Smooth muscle cell (in vitro differentiated cells): Measurements from ENCODE around the gene ZNF319. TPM values are rescaled to one million over a fixed set of nuclear protein-coding genes. Genes with fewer than 3 reads are reported as not detected.

Source experiments
- DNase-seq: peaks from one replicate; lab custom pipeline; 2025; ENCODE audit not compliant: unreplicated experiment; lab: John Stamatoyannopoulos, UW
- H2AFZ ChIP-seq: fragments of 200-600 bp; sonication (generic); 2 replicates; pipeline ENCODE4 v1.6.0; 2016; ENCODE audit warnings: antibody characterized with exemption, low read depth, mild to moderate bottlenecking
- H3F3A ChIP-seq: fragments of 200-600 bp; sonication (generic); 2 replicates; pipeline ENCODE4 v1.6.0; 2017; ENCODE audit warnings: antibody characterized with exemption, low read depth
- H3K27ac ChIP-seq: fragments of 200-600 bp; sonication (generic); 2 replicates; pipeline ENCODE4 v1.5.1; 2016; ENCODE audit warnings: low read depth, mild to moderate bottlenecking
- H3K27me3 ChIP-seq: fragments of 200-600 bp; sonication (generic); 2 replicates; pipeline ENCODE4 v1.6.1; 2016; ENCODE audit warnings: low read depth, mild to moderate bottlenecking
- H3K36me3 ChIP-seq: fragments of 200-600 bp; sonication (generic); 2 replicates; pipeline ENCODE4 v1.5.1; 2016; ENCODE audit warnings: low read depth
- H3K4me1 ChIP-seq: fragments of 200-600 bp; sonication (generic); 2 replicates; pipeline ENCODE4 v1.5.1; 2016; ENCODE audit warnings: low read depth
- H3K4me2 ChIP-seq: fragments of 200-600 bp; sonication (generic); 2 replicates; pipeline ENCODE4 v1.6.0; 2016; ENCODE audit warnings: mild to moderate bottlenecking
- H3K4me3 ChIP-seq: fragments of 200-600 bp; sonication (generic); 2 replicates; pipeline ENCODE4 v1.5.1; 2016; ENCODE audit warnings: mild to moderate bottlenecking
- H3K79me2 ChIP-seq: fragments of 200-600 bp; sonication (generic); 2 replicates; pipeline ENCODE4 v1.6.0; 2016; ENCODE audit warnings: low read depth, mild to moderate bottlenecking
- H3K9ac ChIP-seq: fragments of 200-600 bp; sonication (generic); 2 replicates; pipeline ENCODE4 v1.6.0; 2016; ENCODE audit warnings: low read depth
- H3K9me3 ChIP-seq: fragments of 200-600 bp; sonication (generic); replicated peaks from 2 replicates; pipeline ENCODE4 v1.5.1; 2016; ENCODE audit warnings: low read depth
- H4K20me1 ChIP-seq: fragments of 200-600 bp; sonication (generic); 2 replicates; pipeline ENCODE4 v1.6.0; 2016; ENCODE audit warnings: low read depth
- CTCF ChIP-seq: fragments of 200-600 bp; sonication (generic); IDR thresholded peaks from 2 replicates; pipeline ENCODE4 v1.5.1; 2017; ENCODE audit warnings: borderline replicate concordance, mild to moderate bottlenecking, antibody characterized with exemption; ENCODE audit not compliant: insufficient read depth, poor library complexity, severe bottlenecking
- WGBS: methylation state at CpG from one replicate; pipeline ENCODE4 v1.1.7; 2016; ENCODE audit warnings: low lambda C conversion rate; 5-methylcytosine and 5-hydroxymethylcytosine counted together
- polyA plus RNA-seq: library from polyadenylated mRNA; unstranded; fragments of >200 nt; fragmentation: Nextera tagmentation; extraction: Ambion mirVana; gene quantifications from 2 replicates; pipeline ENCODE4 v1.2.1, GENCODE V29; 2016
- total RNA-seq: library from RNA; depleted of rRNA; stranded (reverse); fragments of >200 nt; gene quantifications from 2 replicates; pipeline ENCODE4 v1.2.3, GENCODE V29; 2014

ZNF319 gene
- total and polyA plus RNA-seq, 2 experiments from 2014 or later: 3.1 to 4.0 TPM

DNA sequence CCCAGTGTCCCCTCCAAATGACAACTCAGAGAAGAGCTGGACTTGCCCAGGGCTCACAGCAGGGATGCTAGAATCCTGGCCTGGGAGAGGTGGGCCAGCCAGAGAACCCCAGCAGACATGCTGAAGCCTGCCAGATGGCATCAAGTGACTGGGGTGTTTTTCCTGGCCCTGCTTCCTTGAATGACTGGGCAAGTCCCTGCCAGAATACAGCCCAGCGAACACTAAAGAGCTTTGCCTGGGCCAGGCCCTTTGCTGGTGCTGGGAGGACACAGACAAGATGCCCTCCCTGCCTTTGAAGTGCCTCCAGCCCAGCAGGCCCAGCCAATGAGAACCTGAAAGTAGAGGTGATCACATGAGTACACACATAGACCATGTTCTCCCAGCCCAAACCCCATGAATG, 11.5 kb downstream of the ZNF319 start:
- Histone ChIP-seq H3K4me3 (no peak overlapping the region), H3K27ac (no peak overlapping the region), H3K9ac (no peak overlapping the region), H3K4me1 (peaks cover 6% of the 10 kb centered on the region), H2AFZ (no peak overlapping the region), H3K36me3 (no peaks in the 10 kb centered on the region), H3F3A (no peaks in the 10 kb centered on the region), H3K9me3 (no peaks in the 10 kb centered on the region), H3K4me2 (no peak overlapping the region), H3K79me2 (no peaks in the 10 kb centered on the region), H3K27me3 (peaks cover 11% of the 10 kb centered on the region), H4K20me1 (no peaks in the 10 kb centered on the region)
- no peak for TF ChIP-seq CTCF
- 83% methylated on average over 1 of the region's 1 CpG for WGBS
- DNase-seq: no peak

DNA sequence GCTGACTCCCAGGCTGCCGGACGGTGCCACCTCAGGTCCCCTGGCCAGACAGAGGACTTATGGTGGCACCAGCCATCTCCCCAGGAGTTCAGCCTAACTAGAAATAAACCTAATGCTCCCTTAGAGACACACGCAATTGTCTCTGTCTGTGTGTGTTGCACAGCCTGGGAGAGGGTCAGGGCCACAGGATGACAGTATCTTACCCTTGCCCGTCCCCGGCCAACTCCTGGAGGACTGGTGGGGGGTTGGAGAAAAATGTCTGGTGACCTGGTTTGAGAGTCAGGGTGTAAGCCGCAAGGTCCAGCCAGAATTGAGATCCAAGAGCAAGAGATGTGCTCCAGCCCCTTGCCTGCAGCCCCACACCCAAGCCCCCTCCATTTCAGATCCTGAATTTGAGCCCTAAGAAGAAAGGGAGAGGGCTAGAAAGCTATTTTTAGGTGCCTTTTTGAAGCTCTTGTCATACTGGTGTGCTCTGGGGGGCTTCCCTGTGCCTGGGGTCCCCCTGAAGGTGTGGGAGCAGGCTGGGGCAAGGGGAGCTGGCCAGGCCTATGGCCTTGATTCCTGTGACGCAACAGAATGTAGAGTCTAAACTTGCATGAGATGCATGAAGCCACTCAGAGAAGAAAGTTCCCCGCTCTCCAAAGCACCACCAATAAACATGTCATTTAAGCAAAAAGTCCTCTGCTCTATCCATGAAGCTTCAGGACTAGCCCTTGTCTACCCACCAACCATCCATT, 12.9 kb downstream of the ZNF319 start:
- 95% methylated on average over 8 of the region's 8 CpGs for WGBS
- no peaks in the 10 kb centered on the region for H4K20me1 ChIP-seq

GRCh38 chr16:57986196-57986595, 14.3 kb downstream of the ZNF319 start:
- Histone ChIP-seq H3K36me3 (no peaks in the 10 kb centered on the region), H3K27me3 (peaks cover 11% of the 10 kb centered on the region), H3K4me2 (no peak overlapping the region), H2AFZ (no peak overlapping the region), H3K9ac (no peak overlapping the region), H3F3A (no peaks in the 10 kb centered on the region), H3K9me3 (no peaks in the 10 kb centered on the region), H3K4me3 (peak overlapping the region; percentile 59), H3K79me2 (no peaks in the 10 kb centered on the region), H3K4me1 (peaks cover 6% of the 10 kb centered on the region), H4K20me1 (no peaks in the 10 kb centered on the region), H3K27ac (no peak overlapping the region)
- DNase-seq: no peak
- TF ChIP-seq CTCF: no peak
- WGBS: 71% methylated on average over 9 of the region's 9 CpGs

More for the DNA sequence above, 12.9 kb downstream of the ZNF319 start:
- Histone ChIP-seq H3K27me3 (peaks cover 11% of the 10 kb centered on the region), H2AFZ (no peak overlapping the region), H3K9ac (no peak overlapping the region), H3K4me2 (no peak overlapping the region), H3K4me3 (no peak overlapping the region), H3K4me1 (peaks cover 6% of the 10 kb centered on the region), H3K27ac (no peak overlapping the region), H3K79me2 (no peaks in the 10 kb centered on the region), H3K36me3 (no peaks in the 10 kb centered on the region), H3K9me3 (no peaks in the 10 kb centered on the region), H3F3A (no peaks in the 10 kb centered on the region)
- DNase-seq: no peak
- no peak for TF ChIP-seq CTCF
